GM23248 (cell line): ENCODE measurements around the gene POFUT2.

Source experiments
- EZH2 ChIP-seq: fragments of 200-600 bp; sonication (generic); IDR thresholded peaks from 2 replicates; pipeline ENCODE4 v1.6.1; 2018; ENCODE audit warnings: antibody characterized with exemption, mild to moderate bottlenecking; ENCODE audit not compliant: insufficient read depth, poor library complexity, severe bottlenecking
- EZH2phosphoT487 ChIP-seq: fragments of 200-600 bp; sonication (generic); IDR thresholded peaks from 2 replicates; pipeline ENCODE4 v1.6.1; 2018; ENCODE audit warnings: antibody characterized with exemption, moderate library complexity, mild to moderate bottlenecking, low read depth; ENCODE audit not compliant: insufficient read depth

GRCh38 chr21:45299026-45299863 is 11.6 kb upstream of the POFUT2 start:
- TF ChIP-seq EZH2phosphoT487 = no peak
- no peak for TF ChIP-seq EZH2
